Activated CD8-positive, alpha-beta memory T cell treated with anti-CD3 and anti-CD28 coated beads for 36 hours (primary cell): ENCODE data around the gene ONECUT1. TPM values are rescaled to one million over a fixed set of nuclear protein-coding genes. Genes with fewer than 3 reads are reported as not detected.

Experiments used
- CTCF ChIA-PET: fragments of 350-600 bp; sonication (Branson Sonifier 250); formaldehyde crosslinking; loops from one replicate; lab custom pipeline; 2021; ENCODE audit warnings: antibody characterized with exemption; lab: Charles Lee
- POLR2A ChIA-PET: fragments of 350-600 bp; sonication (Branson Sonifier 250); formaldehyde crosslinking; loops from one replicate; lab custom pipeline; 2021; ENCODE audit warnings: antibody characterized with exemption; lab: Charles Lee
- total RNA-seq, 2 experiments: library from RNA; stranded (reverse); gene quantifications; one replicate each; pipeline ENCODE4 v1.2.3, GENCODE V29; 2021

The ONECUT1 gene
- total RNA-seq, 2 experiments from 2014 or later = not detected

GRCh38 chr15:52798529-52799101 is 8.5 kb upstream of the ONECUT1 start:
- ChIA-PET POLR2A (no interaction called here), CTCF (interaction anchor here (0.8 kb wide), 1 partner anchor 14 kb away, joined by 3 read pairs; no protein-coding TSS in a partner anchor)

- ChIA-PET POLR2A (no interaction called here), CTCF (no interaction called here)
These were observed 7.7 kb upstream of the ONECUT1 start for GRCh38 chr15:52797625-52798501.

- POLR2A ChIA-PET = interaction anchor here (0.6 kb wide), 1 partner anchor 8 kb away, joined by 5 read pairs; no protein-coding TSS in a partner anchor
- CTCF ChIA-PET = interaction anchor here (1.2 kb wide), 1 partner anchor 15 kb away, joined by 4 read pairs; no protein-coding TSS in a partner anchor
These were observed 6.8 kb upstream of the ONECUT1 start for GRCh38 chr15:52796753-52797520.

- POLR2A ChIA-PET = interaction anchor here (0.6 kb wide), 1 partner anchor 9 kb away, joined by 5 read pairs; no protein-coding TSS in a partner anchor
- CTCF ChIA-PET = interaction anchor here (1.2 kb wide), 1 partner anchor 15 kb away, joined by 4 read pairs; no protein-coding TSS in a partner anchor
These were observed 6.0 kb upstream of the ONECUT1 start for GRCh38 chr15:52796228-52796521.

GRCh38 chr15:52795464-52796227 is 5.5 kb upstream of the ONECUT1 start:
- ChIA-PET POLR2A (no interaction called here), CTCF (interaction anchor here (1.2 kb wide), 1 partner anchor 14 kb away, joined by 4 read pairs; no protein-coding TSS in a partner anchor)

GRCh38 chr15:52794665-52795463 is 4.7 kb upstream of the ONECUT1 start:
- ChIA-PET POLR2A (no interaction called here), CTCF (no interaction called here)

GRCh38 chr15:52791776-52792175 is 1.6 kb upstream of the ONECUT1 start:
- POLR2A ChIA-PET = no interaction called here
- CTCF ChIA-PET = no interaction called here

GRCh38 chr15:52790941-52791751 is 1.0 kb upstream of the ONECUT1 start:
- CTCF ChIA-PET = interaction anchor here (1.0 to 1.3 kb wide), 2 partner anchors 10 to 11 kb away, joined by 3 read pairs; no protein-coding TSS in a partner anchor
- POLR2A ChIA-PET = no interaction called here

GRCh38 chr15:52789601-52790168 is 451 bp downstream of the ONECUT1 start:
- ChIA-PET POLR2A (no interaction called here), CTCF (interaction anchor here (1.3 kb wide), 1 partner anchor 9 kb away, joined by 3 read pairs; no protein-coding TSS in a partner anchor)

- ChIA-PET CTCF (no interaction called here), POLR2A (no interaction called here)
These were observed 1.0 kb downstream of the ONECUT1 start for GRCh38 chr15:52789008-52789600.

- ChIA-PET POLR2A (interaction anchor here (0.6 kb wide), 1 partner anchor 241 kb away, joined by 5 read pairs; no protein-coding TSS in a partner anchor), CTCF (no interaction called here)
These were observed 1.8 kb downstream of the ONECUT1 start for GRCh38 chr15:52788099-52788986.

GRCh38 chr15:52787549-52788098 is 2.5 kb downstream of the ONECUT1 start:
- CTCF ChIA-PET = no interaction called here

GRCh38 chr15:52787123-52787503 is 3.0 kb downstream of the ONECUT1 start:
- ChIA-PET POLR2A (no interaction called here), CTCF (no interaction called here)

More at GRCh38 chr15:52787549-52788098, 2.5 kb downstream of the ONECUT1 start:
- POLR2A ChIA-PET = no interaction called here

- POLR2A ChIA-PET = no interaction called here
- CTCF ChIA-PET = no interaction called here
These were observed 3.6 kb downstream of the ONECUT1 start for GRCh38 chr15:52786436-52787122.
